ENCODE measurements around the gene ARV1. TPM values are rescaled to one million over a fixed set of nuclear protein-coding genes. Genes with fewer than 3 reads are reported as not detected.

Gene ARV1
- total and polyA plus RNA-seq, 2 experiments from 2014 or later: 10.4 to 20.0 TPM

- TF ChIP-seq ZNF462 (CRISPR knock-in tag; IDR thresholded peaks at IDR 0.05) (no peak), EZH2 (IDR thresholded peaks at IDR 0.05; ENCODE audit: low read depth, unreplicated experiment) (no peak), ETS1 (IDR thresholded peaks at IDR 0.05) (no peak), NANOG (IDR thresholded peaks at IDR 0.05; ENCODE audit: borderline replicate concordance) (no peak), CREB1 (CRISPR knock-in tag; IDR thresholded peaks at IDR 0.05; ENCODE audit: low read depth) (no peak), JUNB (IDR thresholded peaks at IDR 0.05; ENCODE audit: unreplicated experiment) (no peak)
These were observed 70.5 kb downstream of the ARV1 start (continued) for GRCh38 chr1:231049121-231049979.

MicroRNAs within 50 kb of the gene (microRNA counts, 767-probe panel; counts per million panel counts)
- microRNA hsa-miR-1182: not detected

Other genes starting within 250 kb of the ARV1 start
- 0.07 TPM in 1 of 2 replicates, not detected in the other for gene CAPN9, start 231.7 kb upstream of the ARV1 start, total RNA-seq (2014; rRNA removed; shearing (Covaris generic))
- 0.33 TPM in 1 of 2 replicates, not detected in the other for gene CAPN9, start 231.7 kb upstream of the ARV1 start, polyA plus RNA-seq (2016; fragmentation: Nextera tagmentation; extraction: Ambion mirVana)
- gene C1orf198, start 110.6 kb upstream of the ARV1 start, total RNA-seq (2014; rRNA removed; shearing (Covaris generic)): 46.5 and 46.6 TPM in 2 replicates
- gene C1orf198, start 110.6 kb upstream of the ARV1 start, polyA plus RNA-seq (2016; fragmentation: Nextera tagmentation; extraction: Ambion mirVana): 14.9 and 15.2 TPM in 2 replicates
- 9.4 and 13.5 TPM in 2 replicates for gene TTC13, start 233 bp upstream of the ARV1 start, total RNA-seq (2014; rRNA removed; shearing (Covaris generic))
- 3.8 and 4.9 TPM in 2 replicates for gene TTC13, start 233 bp upstream of the ARV1 start, polyA plus RNA-seq (2016; fragmentation: Nextera tagmentation; extraction: Ambion mirVana)
- 3.2 and 4.9 TPM in 2 replicates for gene FAM89A, start 61.2 kb downstream of the ARV1 start, total RNA-seq (2014; rRNA removed; shearing (Covaris generic))
- gene FAM89A, start 61.2 kb downstream of the ARV1 start, polyA plus RNA-seq (2016; fragmentation: Nextera tagmentation; extraction: Ambion mirVana): 3.4 and 3.8 TPM in 2 replicates
- 0.03 TPM in 1 of 2 replicates, not detected in the other for gene TRIM67, start 183.0 kb downstream of the ARV1 start, total RNA-seq (2014; rRNA removed; shearing (Covaris generic))
- not detected in 2 replicates for gene TRIM67, start 183.0 kb downstream of the ARV1 start, polyA plus RNA-seq (2016; fragmentation: Nextera tagmentation; extraction: Ambion mirVana)

Measured in GM23338 (cell line).